H1 (cell line): ENCODE data around the gene PLPP2. TPM values are rescaled to one million over a fixed set of nuclear protein-coding genes. Genes with fewer than 3 reads are reported as not detected.

Experiments used
- CTCF ChIA-PET: fragments of 300-600 bp; sonication (Branson Sonifier 250); formaldehyde crosslinking; loops from one replicate; lab custom pipeline; 2021; ENCODE audit not compliant: partially characterized antibody; lab: Charles Lee
- POLR2A ChIA-PET: fragments of 300-600 bp; sonication (Branson Sonifier 250); formaldehyde crosslinking; loops from one replicate; lab custom pipeline; 2021; ENCODE audit warnings: inconsistent platforms; ENCODE audit not compliant: partially characterized antibody; lab: Charles Lee
- DNase-seq, 2 experiments: peaks; one replicate each; pipeline versions ENCODE4 v3.0.0 to v3.0.0-alpha.2; 2010 to 2022; ENCODE audit warnings: low spot score in 2 of 2, low read depth in 1 of 2, mixed read lengths in 1 of 2
- FAIRE-seq: peaks from 2 replicates; lab custom pipeline; 2011; peaks lifted over from hg19 to GRCh38; lab: Jason Lieb, UNC
- H2AFZ ChIP-seq: 2 replicates; pipeline ENCODE4 v1.8.1; 2012; ENCODE audit warnings: low read length, inconsistent platforms
- H2AK5ac ChIP-seq: 2 replicates; pipeline ENCODE4 v1.6.1; 2013; ENCODE audit warnings: low read depth, low read length
- H2BK120ac ChIP-seq: replicated peaks from 2 replicates; pipeline ENCODE3; 2013; ENCODE audit warnings: low read depth, low read length, inconsistent platforms
- H2BK12ac ChIP-seq: 2 replicates; pipeline ENCODE4 v1.6.1; 2013; ENCODE audit warnings: low read depth, low read length
- H2BK15ac ChIP-seq: 2 replicates; pipeline ENCODE4 v1.6.1; 2013; ENCODE audit warnings: low read length
- H2BK20ac ChIP-seq: 2 replicates; pipeline ENCODE4 v1.6.1; 2013; ENCODE audit warnings: low read length
- H2BK5ac ChIP-seq: 2 replicates; pipeline ENCODE4 v1.6.1; 2013; ENCODE audit warnings: low read depth, low read length
- H3K14ac ChIP-seq: 2 replicates; pipeline ENCODE4 v1.6.1; 2013; ENCODE audit warnings: inconsistent platforms; ENCODE audit not compliant: insufficient read length
- H3K18ac ChIP-seq: 2 replicates; pipeline ENCODE4 v1.6.1; 2013; ENCODE audit warnings: low read length; ENCODE audit errors: extremely low read depth
- H3K23ac ChIP-seq: 2 replicates; pipeline ENCODE4 v1.6.1; 2013; ENCODE audit warnings: inconsistent platforms; ENCODE audit not compliant: insufficient read length
- H3K23me2 ChIP-seq: 2 replicates; pipeline ENCODE4 v1.6.1; 2013; ENCODE audit warnings: low read depth, low read length
- H3K27ac ChIP-seq: 2 replicates; pipeline ENCODE4 v1.6.1; 2011; ENCODE audit warnings: low read depth, low read length, inconsistent platforms
- H3K27me3 ChIP-seq, 4 experiments: replicated peaks in 1 of 4; 1 replicate in 1 of 4; 2 replicates in 3 of 4; pipeline versions ENCODE4 v1.6.1 to v1.8.1; 2011 to 2013; ENCODE audit warnings: low read length in 3 of 4, mild to moderate bottlenecking in 3 of 4, inconsistent platforms in 2 of 4, mixed read lengths in 2 of 4, moderate library complexity in 1 of 4; ENCODE audit not compliant: control insufficient read depth in 3 of 4, insufficient read depth in 3 of 4; ENCODE audit errors: extremely low read depth in 1 of 4
- H3K36me3 ChIP-seq, 4 experiments: 2 replicates each; pipeline versions ENCODE4 v1.6.1 to v1.8.1; 2011 to 2013; ENCODE audit warnings: mild to moderate bottlenecking in 4 of 4, low read length in 3 of 4, moderate library complexity in 2 of 4, control low read depth in 1 of 4, inconsistent platforms in 1 of 4; ENCODE audit not compliant: insufficient read depth in 4 of 4, control insufficient read depth in 2 of 4
- H3K4ac ChIP-seq: replicated peaks from 2 replicates; pipeline ENCODE3; 2013; ENCODE audit warnings: low read length, low read depth, mixed read lengths, inconsistent platforms; ENCODE audit not compliant: insufficient read length
- H3K4me1 ChIP-seq, 4 experiments: replicated peaks in 1 of 4; 1 replicate in 1 of 4; 2 replicates in 3 of 4; pipeline versions ENCODE4 v1.6.1 to v1.8.1; 2011 to 2013; ENCODE audit warnings: low read length in 3 of 4, inconsistent platforms in 2 of 4, mixed read lengths in 1 of 4; ENCODE audit not compliant: insufficient read depth in 4 of 4, control insufficient read depth in 3 of 4
- H3K4me2 ChIP-seq, 2 experiments: 2 replicates each; pipeline versions ENCODE4 v1.6.1 to v1.8.1; 2011 to 2013; ENCODE audit warnings: low read depth in 2 of 2, low read length in 2 of 2, control low read depth in 1 of 2, inconsistent platforms in 1 of 2, mild to moderate bottlenecking in 1 of 2; ENCODE audit not compliant: insufficient read depth in 1 of 2
- H3K4me3 ChIP-seq, 4 experiments: fragments of 200-600, 300-600 bp in 1 of 4; sonication (generic), shearing (Covaris generic), sonication (Bioruptor Twin) in 1 of 4; 2 replicates each; pipeline versions ENCODE4 v1.5.1 to v1.8.1; 2011 to 2016; ENCODE audit warnings: low read length in 4 of 4, low read depth in 3 of 4, control low read depth in 2 of 4, inconsistent platforms in 2 of 4, mild to moderate bottlenecking in 2 of 4, mixed read lengths in 1 of 4, moderate library complexity in 1 of 4; ENCODE audit not compliant: insufficient read depth in 2 of 4; ENCODE audit errors: extremely low read depth in 1 of 4
- H3K56ac ChIP-seq: replicated peaks from 2 replicates; pipeline ENCODE3; 2013; ENCODE audit warnings: low read depth, mild to moderate bottlenecking, mixed read lengths, low read length, inconsistent platforms; ENCODE audit not compliant: insufficient read length
- H3K79me1 ChIP-seq: 2 replicates; pipeline ENCODE4 v1.6.1; 2013; ENCODE audit warnings: low read depth, low read length, control low read depth
- H3K79me2 ChIP-seq, 2 experiments: 2 replicates each; pipeline versions ENCODE4 v1.6.1 to v1.8.1; 2012 to 2013; ENCODE audit warnings: low read length in 2 of 2, mild to moderate bottlenecking in 2 of 2, inconsistent platforms in 1 of 2; ENCODE audit not compliant: insufficient read depth in 2 of 2, control insufficient read depth in 1 of 2
- H3K9ac ChIP-seq, 4 experiments: replicated peaks in 1 of 4; 1 replicate in 1 of 4; 2 replicates in 3 of 4; pipeline versions ENCODE4 v1.6.1 to v1.8.1; 2011 to 2013; ENCODE audit warnings: low read depth in 3 of 4, low read length in 3 of 4, control low read depth in 2 of 4, mild to moderate bottlenecking in 2 of 4, moderate library complexity in 2 of 4, inconsistent platforms in 1 of 4; ENCODE audit errors: extremely low read depth in 1 of 4
- H3K9me3 ChIP-seq, 2 experiments: 2 replicates each; pipeline versions ENCODE4 v1.6.1 to v1.8.1; 2012 to 2013; ENCODE audit warnings: mild to moderate bottlenecking in 2 of 2, moderate library complexity in 2 of 2, control low read depth in 1 of 2, inconsistent platforms in 1 of 2, low read depth in 1 of 2, low read length in 1 of 2, mixed read lengths in 1 of 2; ENCODE audit not compliant: insufficient read depth in 2 of 2
- H4K20me1 ChIP-seq, 2 experiments: replicated peaks in 1 of 2; 2 replicates each; pipeline versions ENCODE3 to v1.8.1; 2011 to 2013; ENCODE audit warnings: inconsistent platforms in 2 of 2, low read length in 2 of 2, mild to moderate bottlenecking in 1 of 2; ENCODE audit not compliant: insufficient read depth in 2 of 2, control insufficient read depth in 1 of 2
- H4K5ac ChIP-seq: 2 replicates; pipeline ENCODE4 v1.6.1; 2013; ENCODE audit warnings: low read length, low read depth, mixed read lengths, inconsistent platforms; ENCODE audit not compliant: insufficient read length
- H4K8ac ChIP-seq: 2 replicates; pipeline ENCODE4 v1.8.0; 2013; ENCODE audit warnings: mild to moderate bottlenecking, moderate library complexity, low read length, inconsistent platforms; ENCODE audit not compliant: insufficient read depth; ENCODE audit errors: extremely low read depth
- H4K91ac ChIP-seq: replicated peaks from 2 replicates; pipeline ENCODE3; 2013; ENCODE audit warnings: low read length, mixed read lengths, inconsistent platforms; ENCODE audit not compliant: insufficient read length
- CBX5 ChIP-seq: fragments of 300-800, 300-1000 bp; sonication (generic); IDR thresholded peaks from 2 replicates; pipeline ENCODE4 v1.7.1; 2016; ENCODE audit warnings: antibody characterized with exemption, low read length, low read depth
- FOSL1 ChIP-seq: IDR thresholded peaks from 2 replicates; pipeline ENCODE4 v1.6.1; 2011; ENCODE audit warnings: mild to moderate bottlenecking, low read depth, low read length, moderate library complexity; ENCODE audit not compliant: insufficient read depth
- GTF2F1 ChIP-seq: IDR thresholded peaks from 2 replicates; pipeline ENCODE4 v1.6.1; 2012; ENCODE audit warnings: low read depth, low read length, improper control_type of control experiment, borderline replicate concordance
- KDM5A ChIP-seq: fragments of 200-600 bp; IDR thresholded peaks from 2 replicates; pipeline ENCODE4 v1.7.1; 2012; ENCODE audit warnings: mild to moderate bottlenecking, low read length, inconsistent platforms, mixed read lengths
- SP4 ChIP-seq: IDR thresholded peaks from 2 replicates; pipeline ENCODE4 v1.6.1; 2012; ENCODE audit warnings: low read length, inconsistent platforms
- WGBS, 2 experiments: shearing (Covaris generic) in 1 of 2; methylation state at CpG; one replicate each; pipeline versions ENCODE4 v1.1.6 to v1.1.7; 2013 to 2015; ENCODE audit warnings: low lambda C conversion rate in 2 of 2, mixed read lengths in 2 of 2, inconsistent platforms in 1 of 2, low coverage in 1 of 2, missing lambda C conversion rate in 1 of 2; ENCODE audit not compliant: insufficient replicate concordance in 2 of 2, insufficient coverage in 1 of 2, insufficient read length in 1 of 2; ENCODE audit errors: extremely low coverage in 1 of 2, missing lambda C conversion rate in 1 of 2; 5-methylcytosine and 5-hydroxymethylcytosine counted together
- polyA plus RNA-seq, 7 experiments: library from polyadenylated mRNA; depleted of rRNA in 3 of 7; stranded (reverse) in 5 of 7; unstranded in 2 of 7; fragments of >200 nt in 5 of 7; fragments of 200-250 nt in 2 of 7; gene quantifications; 1 replicate in 5 of 7; 2 replicates in 1 of 7; 4 replicates in 1 of 7; pipeline versions ENCODE4 v1.2.1 to v1.2.3, GENCODE V29; 2011 to 2013; ENCODE audit warnings: missing spikeins in 2 of 7, mixed read lengths in 2 of 7
- total RNA-seq: library from RNA; stranded (reverse); fragmentation: NEBNext Ultra II Directional; extraction: Animal tissue kit (Norgen Biotek cat#: 25700); gene quantifications from 2 replicates; pipeline ENCODE4 v1.2.1, GENCODE V29; 2021

Gene PLPP2
- total and polyA plus RNA-seq, 2 of the 8 experiments (the other 6 are each of a cell fraction or from before 2014, with no cell fraction given) = 101 to 195 TPM

- Histone ChIP-seq H3K4me3 (no peak overlapping the region), H3K27me3 (no peaks in the 10 kb centered on the region), H3K23me2 (peaks cover 5% of the 10 kb centered on the region; the same call in 1 of the 2 replicates), H3K79me2 (no peaks in the 10 kb centered on the region), H2AFZ (no peak overlapping the region), H4K8ac (no peak overlapping the region), H2BK5ac (no peak overlapping the region), H3K23ac (no peak overlapping the region), H3K56ac (no peak overlapping the region), H4K91ac (no peak overlapping the region), H2BK120ac (no peak overlapping the region), H3K4me1 (no peaks in the 10 kb centered on the region; a peak in 1 of 7 replicates), H2BK12ac (no peak overlapping the region), H3K9ac (no peak overlapping the region), H4K5ac (no peak overlapping the region), H2BK20ac (no peak overlapping the region), H3K4ac (no peak overlapping the region), H3K79me1 (peaks cover 2% of the 10 kb centered on the region; the same call in 1 of the 2 replicates), H3K14ac (no peak overlapping the region), H3K27ac (no peak overlapping the region), H2BK15ac (no peak overlapping the region), H3K36me3 (peaks cover 9 to 42% (median 15%) of the 10 kb centered on the region in 4 experiments; a peak in 7 of 8 replicates), H3K9me3 (no peaks in the 10 kb centered on the region), H2AK5ac (no peak overlapping the region), H4K20me1 (peaks cover 8 to 17% of the 10 kb centered on the region in 2 experiments), H3K18ac (no peak overlapping the region), H3K4me2 (no peak overlapping the region)
- FAIRE-seq (no peak), DNase-seq (no peak)
- ChIA-PET POLR2A (interaction anchor here (0.7 to 3.9 kb wide), 4 partner anchors 9 to 24 kb away, joined by 3 to 38 read pairs (median 4); no protein-coding TSS in a partner anchor), CTCF (interaction anchor here (1.3 to 2.0 kb wide), 3 partner anchors 8 to 11 kb away, joined by 3 to 5 read pairs (median 4); no protein-coding TSS in a partner anchor)
- WGBS, 2 experiments = 94% methylated on average over 31 of the region's 43 CpGs; no CpG with 5 or more reads in 1 of the 2 experiments
- no peak for TF ChIP-seq FOSL1
- no peak for TF ChIP-seq CBX5
- no peak for TF ChIP-seq KDM5A
- no peak for TF ChIP-seq SP4
- TF ChIP-seq GTF2F1 = no peak
Measured at GRCh38 chr19:305240-306150, 14.3 kb upstream of the PLPP2 start.
